ENCODE results near the gene PNKD. TPM values are rescaled to one million over a fixed set of nuclear protein-coding genes. Genes with fewer than 3 reads are reported as not detected.

PNKD gene, protein sequence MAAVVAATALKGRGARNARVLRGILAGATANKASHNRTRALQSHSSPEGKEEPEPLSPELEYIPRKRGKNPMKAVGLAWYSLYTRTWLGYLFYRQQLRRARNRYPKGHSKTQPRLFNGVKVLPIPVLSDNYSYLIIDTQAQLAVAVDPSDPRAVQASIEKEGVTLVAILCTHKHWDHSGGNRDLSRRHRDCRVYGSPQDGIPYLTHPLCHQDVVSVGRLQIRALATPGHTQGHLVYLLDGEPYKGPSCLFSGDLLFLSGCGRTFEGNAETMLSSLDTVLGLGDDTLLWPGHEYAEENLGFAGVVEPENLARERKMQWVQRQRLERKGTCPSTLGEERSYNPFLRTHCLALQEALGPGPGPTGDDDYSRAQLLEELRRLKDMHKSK
- 39.6 and 40.2 TPM in 2 replicates for total RNA-seq (2014; rRNA removed; shearing (Covaris generic))

DNA sequence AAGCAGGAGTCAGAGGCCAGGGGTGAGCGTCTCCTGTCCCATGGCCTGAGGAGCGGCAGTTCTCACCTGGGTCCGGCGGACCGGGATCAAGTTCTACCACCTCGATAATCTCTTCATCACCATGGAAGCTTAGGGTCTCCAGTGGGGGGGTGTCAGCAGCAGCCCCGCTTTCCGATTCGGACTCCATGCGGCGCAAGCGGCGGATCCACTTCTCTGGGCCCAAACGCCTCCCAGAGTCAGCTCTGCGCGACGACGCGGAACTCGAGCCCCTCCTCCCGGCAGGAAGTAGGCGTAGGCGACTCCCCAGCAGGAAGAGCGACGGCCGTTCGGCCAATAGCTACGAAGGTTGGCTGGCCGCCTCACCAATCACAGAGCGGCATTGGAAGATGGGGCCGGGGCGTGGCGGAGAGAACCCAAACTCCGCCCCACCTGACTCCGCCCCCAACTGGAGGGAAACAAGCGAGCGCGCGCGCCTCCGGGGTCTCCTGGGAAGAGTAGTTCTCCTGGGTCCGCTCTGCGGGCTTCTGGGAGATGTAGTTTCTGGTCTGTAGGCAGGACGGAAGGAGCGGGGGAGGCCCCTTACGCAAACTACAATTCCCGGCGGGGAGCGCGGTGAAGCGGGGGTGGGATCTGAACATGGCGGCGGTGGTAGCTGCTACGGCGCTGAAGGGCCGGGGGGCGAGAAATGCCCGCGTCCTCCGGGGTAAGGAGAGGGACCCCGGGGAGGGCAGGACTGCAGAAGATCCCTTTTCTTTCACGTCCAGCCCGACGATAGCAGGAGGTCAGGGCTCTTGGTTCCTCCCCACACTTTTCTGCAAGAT, at the start of gene PNKD, which contains the start of gene AAMP:
PNKD (plus strand) TSS at position 620 of the 821 bp plus-strand sequence; CDS start at position 637, 17 bp downstream.
AAMP (minus strand) TSS at position 238 of the 821 bp plus-strand sequence; CDS start at position 187, 51 bp downstream.
- peak; percentile 97 for DNase-seq (ENCODE audit: low spot score)

DNA sequence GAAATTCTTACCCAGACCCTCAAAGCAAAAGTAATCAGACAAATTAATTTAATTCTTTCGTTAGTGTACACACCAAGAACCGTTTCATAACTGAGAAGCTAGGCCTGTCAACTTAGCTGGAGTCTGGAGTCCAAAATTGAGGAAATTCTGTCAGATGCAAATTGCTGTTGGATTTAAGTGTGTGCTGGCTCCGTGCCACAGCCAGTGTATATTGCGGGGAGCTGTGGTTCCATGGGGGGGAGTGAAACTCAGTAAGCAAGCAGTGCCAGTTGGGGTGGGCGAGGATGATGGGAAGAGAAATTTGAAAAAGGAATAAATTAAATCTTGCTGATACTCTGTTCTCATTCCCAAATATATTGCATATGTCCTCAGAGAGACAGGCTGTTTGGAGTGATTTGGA, 49.3 kb upstream of the PNKD start:
- DNase-seq (ENCODE audit: low spot score), result no peak

DNA sequence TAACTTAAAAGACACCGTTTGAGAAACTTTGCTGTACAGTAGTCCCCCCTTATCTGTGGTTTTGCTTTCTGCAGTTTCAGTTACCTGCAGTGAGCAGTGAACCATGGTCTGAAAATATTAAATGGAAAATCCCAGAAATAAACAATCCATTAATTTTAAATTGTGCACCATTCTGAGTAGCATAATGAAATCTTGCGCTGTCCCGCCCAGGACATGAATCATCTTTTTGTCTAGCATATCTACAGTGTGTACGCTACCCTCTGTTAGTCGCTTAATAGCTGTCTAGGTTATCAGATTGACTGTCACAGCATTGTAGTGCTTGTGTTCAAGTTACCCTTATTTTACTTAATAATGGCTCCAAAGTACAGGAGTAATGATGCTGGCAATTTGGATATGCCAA, 47.3 kb upstream of the PNKD start:
- DNase-seq (ENCODE audit: low spot score), result no peak

DNA sequence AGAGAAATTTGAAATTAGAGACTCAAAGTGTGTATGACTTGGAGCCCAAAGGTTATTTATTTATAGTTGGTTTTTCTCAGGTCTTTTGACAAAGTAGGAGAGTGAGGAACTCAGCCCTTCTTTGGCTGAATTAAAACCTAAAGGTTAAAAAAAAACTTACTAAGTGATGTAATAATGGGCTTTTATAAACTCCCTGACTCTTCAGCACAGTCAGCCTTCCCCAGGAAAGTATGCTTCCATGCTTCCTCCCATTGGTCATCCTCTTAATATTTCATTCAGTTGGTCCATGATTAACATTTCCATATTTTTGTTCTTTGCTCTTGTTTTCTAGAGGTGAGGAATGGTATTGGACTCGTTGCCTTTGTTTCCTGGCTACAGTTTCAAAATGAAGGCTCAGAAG, 46.1 kb upstream of the PNKD start:
- DNase-seq (ENCODE audit: low spot score), result no peak

DNA sequence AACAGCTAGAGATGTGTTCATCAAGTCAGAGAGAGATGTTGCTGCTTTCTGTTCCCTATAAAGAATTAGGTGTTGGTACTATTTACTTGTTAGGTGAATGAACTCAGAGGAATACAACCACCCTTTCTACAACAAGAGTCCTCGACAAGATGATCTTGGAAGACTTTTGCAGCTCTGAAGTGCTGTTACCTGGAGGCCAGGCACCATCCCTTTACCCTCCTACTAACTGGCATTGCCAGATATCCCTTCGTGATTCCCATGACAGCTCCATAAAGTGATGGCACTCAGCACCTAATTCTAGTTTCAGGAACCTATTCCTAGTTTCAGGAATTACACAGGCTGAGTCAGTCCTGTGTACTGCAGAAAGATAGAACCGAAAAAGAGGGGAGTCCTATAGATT, 43.4 kb upstream of the PNKD start:
- no peak for DNase-seq (ENCODE audit: low spot score)

DNA sequence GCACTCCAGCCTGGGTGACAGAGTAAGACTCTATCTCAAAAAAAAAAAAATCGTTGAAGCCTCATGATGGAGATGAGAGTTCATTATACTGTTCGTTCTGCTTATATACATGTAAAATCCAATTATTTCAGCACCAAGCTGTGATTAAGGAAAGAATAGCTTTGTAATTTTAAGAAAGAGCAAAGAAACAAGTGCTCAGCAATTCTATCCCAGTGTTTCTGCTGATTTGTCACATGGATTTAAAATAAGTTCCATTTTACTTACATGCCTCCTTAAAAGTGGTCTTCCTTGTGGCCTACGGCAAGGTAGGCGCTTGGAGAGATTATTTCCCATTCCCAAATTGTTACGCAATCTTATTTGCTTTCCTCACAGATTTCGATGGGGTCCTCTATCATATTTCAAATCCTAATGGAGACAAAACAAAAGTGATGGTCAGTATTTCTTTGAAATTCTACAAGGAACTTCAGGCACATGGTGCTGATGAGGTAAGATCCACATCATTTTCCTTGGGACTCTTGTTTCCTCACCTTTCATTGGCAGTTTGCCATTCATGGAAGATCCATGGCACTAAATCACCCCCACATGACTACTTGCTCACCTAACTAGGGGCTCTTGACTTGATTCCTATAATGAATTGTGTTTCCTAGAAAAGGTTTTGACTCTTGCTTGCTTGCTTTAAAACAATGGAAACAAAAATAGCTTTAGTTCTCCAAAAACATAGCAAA, 41.8 kb upstream of the PNKD start:
- no peak for DNase-seq (ENCODE audit: low spot score)

DNA sequence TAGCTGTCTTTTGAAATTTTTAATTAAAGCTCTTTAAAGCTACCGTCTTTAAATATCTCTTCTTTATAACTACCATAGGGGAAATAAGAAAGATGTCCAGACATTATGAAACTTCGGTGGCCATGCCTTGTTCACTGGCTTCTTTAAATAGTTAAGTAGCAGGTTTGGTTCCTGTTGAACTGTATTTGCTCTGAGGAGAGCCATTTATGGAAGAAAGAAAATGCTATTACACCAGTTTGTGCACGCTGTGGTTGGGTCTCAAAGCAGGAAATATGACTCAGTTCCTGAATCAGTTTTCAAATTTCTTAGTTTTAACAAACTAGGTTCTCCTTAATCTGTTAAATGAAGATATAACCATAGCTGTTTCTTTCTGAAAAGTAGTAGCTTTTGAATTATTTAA, 41.1 kb upstream of the PNKD start:
- peak; percentile 82 for DNase-seq (ENCODE audit: low spot score)

DNA sequence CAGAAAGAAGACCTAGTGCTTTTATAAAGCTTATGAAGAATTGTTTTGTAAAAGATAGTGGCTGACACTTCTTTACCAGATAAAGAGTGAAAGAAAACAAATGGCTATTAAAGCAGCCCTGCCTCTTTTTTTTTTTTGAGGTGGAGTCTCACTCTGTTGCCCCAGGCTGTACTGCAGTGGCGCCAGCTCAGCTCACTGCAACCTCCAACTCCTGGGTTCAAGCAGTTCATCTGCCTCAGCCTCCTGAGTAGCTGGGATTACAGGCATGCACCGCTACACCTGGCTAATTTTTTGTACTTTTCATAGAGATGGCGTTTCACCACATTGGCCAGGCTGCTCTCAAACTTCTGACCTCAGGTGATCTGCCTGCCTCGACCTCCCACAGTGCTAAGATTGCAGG, 40.5 kb upstream of the PNKD start:
- DNase-seq (ENCODE audit: low spot score), result peak; percentile 33

DNA sequence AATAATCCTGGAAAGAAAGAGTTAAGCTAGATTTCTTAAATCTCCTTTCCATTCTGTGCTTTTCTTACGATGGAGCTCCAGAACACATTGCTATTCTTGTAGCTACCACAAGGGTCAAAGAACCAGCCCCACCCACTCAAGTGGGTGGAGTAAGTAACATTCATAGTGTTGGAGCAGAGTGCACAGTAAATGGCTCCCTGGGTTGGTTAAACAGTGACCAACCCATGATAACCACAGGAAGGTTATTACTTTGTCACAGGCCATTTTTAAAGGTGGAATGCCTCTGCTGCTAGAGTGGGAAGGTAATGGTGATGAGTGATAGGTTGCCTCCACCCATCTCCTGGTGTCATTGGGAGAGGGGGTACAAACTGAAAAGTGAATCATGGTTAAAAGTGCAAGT, 39.4 kb upstream of the PNKD start:
- peak; percentile 36 for DNase-seq (ENCODE audit: low spot score)

DNA sequence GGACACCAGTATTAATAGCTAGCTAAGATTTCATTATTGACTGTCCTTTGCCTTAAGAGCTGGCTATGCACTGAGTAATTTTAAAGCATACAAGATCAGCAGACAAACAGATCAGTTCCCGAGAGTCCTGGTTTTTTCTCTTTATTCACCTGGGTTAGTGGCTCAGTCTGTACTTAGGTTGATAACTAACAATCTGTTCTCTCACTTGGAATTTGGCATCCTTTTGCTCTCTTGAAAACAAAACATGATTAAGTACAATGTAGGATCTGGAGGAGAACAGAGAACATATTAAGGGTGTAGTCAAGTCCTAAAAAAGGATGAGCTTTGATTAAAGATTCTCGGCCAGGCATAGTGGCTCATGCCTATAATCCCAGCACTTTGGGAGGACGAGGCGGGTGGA, 36.8 kb upstream of the PNKD start:
- DNase-seq (ENCODE audit: low spot score), result no peak

DNA sequence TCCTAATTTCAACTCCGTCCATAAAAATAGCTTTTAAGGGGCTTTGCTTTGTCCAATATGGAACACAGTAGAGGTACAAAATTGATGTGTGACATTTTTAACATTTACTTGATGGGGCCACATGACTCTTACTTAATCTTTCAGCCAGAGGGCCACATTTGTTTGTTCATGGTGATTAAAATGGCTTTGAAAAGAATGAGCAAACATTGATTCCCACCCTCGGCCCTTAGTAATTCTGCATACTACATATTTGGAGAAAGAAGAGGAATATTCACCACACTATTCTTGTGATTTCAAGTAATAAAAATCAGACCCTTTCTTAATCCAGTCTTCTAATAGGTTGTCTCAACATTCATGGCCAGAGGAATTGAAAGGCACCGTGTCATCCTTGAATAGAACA, 35.8 kb upstream of the PNKD start:
- DNase-seq (ENCODE audit: low spot score), result no peak

DNA sequence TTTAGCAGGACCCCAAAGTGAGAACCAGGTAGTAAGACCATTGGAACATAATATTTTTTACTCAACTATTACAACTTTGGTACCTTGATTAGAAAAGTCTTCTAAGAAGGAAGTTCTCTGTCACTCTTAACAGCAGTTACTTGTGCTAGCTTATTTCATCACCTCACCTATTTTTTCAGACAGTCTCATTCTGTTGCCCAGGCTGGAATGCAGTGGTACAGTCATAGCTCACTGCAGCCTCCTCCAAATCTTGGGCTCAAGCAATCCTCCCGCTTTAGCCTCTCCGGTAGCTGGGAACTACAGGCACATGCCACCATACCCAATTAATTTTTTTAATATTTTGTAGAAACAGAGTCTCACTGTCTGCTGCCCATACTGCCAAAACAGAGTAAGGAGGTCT, 35.3 kb upstream of the PNKD start:
- DNase-seq (ENCODE audit: low spot score), result no peak

DNA sequence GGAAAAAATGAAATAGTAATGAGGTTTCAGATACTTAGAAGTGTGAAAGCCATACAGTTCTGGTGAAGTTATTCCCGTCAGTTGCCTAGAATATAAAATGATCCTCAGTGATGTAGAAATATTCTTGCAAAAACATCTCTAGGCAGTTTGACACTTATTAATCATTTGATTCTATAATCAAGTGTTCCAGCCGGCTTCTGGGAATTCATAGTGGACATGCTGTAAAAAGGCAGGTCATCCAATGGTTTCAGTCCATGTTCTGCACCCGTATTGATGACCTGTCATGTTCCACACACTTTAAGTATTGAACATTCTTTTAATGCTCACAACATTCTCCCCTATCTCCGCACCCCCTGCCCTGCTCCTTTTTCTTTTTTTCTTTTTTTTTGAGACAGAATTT, 33.5 kb upstream of the PNKD start:
- no peak for DNase-seq (ENCODE audit: low spot score)

DNA sequence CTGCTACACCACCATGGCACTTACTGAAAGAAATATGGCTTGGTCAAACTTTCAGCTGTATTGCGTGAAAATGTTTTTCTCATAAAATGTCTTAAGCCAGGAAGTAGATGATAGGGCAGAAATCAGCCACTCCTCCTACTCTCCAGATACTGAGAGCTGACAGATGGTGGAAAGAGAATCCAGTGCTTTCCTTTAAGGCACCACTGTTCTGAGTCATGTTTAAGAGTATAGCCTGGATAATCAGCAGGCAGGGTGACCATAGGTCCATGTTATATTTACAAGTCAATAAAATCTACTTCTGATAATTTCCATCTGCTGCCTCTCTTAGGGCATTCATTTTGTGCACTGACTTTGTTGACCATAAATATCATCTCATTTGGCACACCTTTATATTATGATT, 31.4 kb upstream of the PNKD start:
- no peak for DNase-seq (ENCODE audit: low spot score)

DNA sequence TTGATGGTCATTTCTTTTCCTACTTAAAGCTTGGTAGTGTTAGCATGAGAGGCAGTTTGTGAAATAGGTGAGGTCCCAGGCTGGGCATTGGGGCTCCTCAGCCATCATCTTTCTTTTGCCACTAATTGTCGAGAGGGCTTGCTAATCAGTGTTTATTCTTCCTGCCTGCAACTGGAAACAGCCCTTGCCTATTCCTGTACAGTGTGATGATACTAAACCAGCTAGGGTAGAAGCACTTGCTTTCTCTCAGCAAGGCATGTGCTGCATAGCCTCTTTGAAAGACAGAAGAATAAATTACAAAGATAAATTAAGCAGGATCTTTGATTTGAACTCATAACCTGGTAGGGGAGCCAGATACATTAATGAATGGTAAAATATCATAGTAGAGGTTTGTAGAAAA, 26.1 kb upstream of the PNKD start:
- DNase-seq (ENCODE audit: low spot score), result no peak

DNA sequence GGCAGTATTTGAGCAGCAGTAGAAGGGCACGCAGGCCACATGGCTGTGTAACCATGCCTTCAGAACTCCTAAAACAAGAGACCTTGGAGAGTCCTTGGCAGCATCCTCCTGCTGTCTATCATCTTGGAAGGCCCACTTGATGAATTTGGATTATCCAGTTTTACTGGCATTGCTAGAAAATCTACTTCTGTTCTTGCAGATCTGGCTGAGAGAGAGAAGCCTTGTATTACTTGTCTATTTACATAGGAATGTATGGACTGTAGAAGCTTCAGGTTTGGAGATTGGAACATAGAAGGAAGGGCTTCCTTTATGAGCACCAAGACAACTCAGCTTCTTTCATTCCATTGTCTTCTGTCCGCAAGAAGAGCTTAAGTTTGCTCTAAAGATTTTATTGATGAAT, 25.7 kb upstream of the PNKD start:
- DNase-seq (ENCODE audit: low spot score), result no peak

DNA sequence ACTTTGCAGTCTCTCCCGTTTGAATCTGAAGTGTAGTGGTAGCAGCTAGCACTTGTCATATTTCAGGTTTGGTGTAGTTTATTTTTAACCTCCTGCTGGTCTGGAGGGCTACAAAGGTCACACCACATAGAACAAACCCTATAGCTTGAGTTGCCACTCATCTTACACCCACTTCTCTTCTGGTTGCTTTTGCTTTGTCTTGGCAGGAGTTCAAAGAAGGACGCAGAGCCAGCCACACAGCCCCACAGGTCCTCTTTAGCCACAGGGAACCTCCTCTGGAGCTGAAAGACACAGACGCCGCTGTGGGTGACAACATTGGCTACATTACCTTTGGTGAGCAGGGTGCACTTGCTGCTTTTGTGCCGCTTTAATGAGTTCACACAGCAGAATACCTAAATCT, 25.1 kb upstream of the PNKD start:
- DNase-seq (ENCODE audit: low spot score), result no peak

DNA sequence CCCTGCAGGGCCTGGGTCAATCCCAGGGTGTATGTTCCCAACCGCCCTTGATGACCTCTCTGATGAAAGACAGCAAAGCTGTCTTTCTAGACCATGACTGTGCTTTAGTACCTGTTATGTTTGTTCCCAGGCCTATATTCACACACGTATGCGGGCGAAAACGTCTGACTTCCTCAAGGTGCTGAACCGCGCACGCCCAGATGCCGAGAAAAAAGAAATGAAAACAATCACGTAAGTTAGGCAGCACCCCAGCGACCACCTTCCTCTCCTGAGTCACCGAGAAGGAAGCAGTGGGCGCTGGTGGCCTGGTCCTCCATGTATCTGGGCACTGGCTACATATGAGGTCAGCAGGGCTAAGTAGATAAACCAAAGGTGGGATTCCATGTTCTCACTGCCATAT, 20.6 kb upstream of the PNKD start:
- DNase-seq (ENCODE audit: low spot score), result no peak

DNA sequence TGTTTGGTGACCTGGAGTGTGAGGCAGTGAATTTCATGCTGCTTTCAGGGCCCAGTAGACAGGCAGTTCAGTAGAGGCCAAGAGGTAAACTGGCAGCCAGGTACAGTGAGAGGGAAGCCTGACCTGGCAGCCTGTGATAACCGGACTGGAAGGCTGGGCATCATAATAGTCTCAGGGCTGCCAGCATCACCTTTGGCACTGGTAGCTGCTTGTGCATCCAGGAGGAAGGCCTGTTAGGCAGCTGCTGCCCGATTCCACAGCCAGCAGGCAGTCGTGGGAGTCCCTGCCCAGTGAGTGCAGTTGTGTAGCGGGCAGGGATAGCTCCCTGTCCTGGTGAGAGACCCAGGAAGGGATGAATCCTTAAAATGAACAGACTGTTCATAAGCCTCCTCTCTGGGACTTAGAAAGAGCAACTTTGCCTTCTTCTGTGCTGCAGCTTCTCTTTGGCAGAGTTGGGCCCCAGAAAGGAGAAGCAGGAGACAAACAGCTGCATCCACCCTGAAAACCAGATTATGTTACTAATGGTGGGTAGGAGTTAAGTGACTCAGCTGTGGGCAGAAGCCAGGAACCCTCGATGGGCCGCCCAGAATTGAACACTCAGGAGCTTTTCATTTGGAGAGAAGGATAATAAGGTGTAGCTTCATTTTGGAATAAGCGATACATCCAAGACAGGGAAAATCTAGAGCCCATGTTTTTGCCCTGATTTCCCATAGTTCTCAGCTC, 17.6 kb upstream of the PNKD start:
- DNase-seq (ENCODE audit: low spot score), result no peak

DNA sequence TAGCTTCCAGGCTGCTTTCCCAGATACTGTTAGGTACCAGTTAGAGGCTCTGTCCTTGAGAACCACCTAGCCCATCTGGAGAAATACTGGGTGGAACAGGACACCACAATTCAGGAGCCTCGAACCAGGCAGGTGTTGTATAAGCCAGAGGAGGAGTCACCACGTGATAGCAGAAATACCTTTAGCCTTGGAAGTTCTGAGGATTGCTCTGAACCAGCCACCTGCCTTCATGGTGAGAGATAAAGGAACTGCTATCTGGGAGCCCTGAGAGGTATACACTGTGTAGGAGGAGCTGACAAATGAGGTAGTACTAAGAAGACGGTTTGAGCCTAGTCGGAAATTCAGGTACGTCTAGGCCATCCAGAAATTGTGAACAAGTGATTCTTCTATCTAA, 17.1 kb upstream of the PNKD start:
- DNase-seq (ENCODE audit: low spot score), result no peak

DNA sequence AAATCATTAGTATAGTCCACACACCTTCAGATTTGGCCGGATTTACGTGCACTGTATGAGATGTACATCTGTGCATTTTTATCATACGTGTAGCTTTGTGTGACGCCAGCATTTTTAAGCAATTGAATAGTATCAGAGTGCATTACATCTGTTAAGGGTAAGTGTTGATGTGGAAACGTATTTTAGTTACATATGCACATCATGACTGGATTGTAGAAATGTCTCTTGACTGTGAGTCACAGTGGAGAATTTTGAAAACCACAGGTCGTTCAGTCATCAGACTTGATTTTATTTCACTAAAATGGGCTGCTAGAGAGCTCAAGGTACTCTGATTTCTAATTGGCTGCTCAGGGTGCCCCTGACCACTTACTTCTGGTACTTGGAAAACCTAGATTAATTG, 14.9 kb upstream of the PNKD start:
- DNase-seq (ENCODE audit: low spot score), result no peak

Measured in H4 (cell line).